ENCODE measurements around the gene CAPN14.

The CAPN14 gene

GRCh38 chr2:31205186-31205585, 12.1 kb downstream of the CAPN14 start:
- no peak for TF ChIP-seq CTCF (IDR thresholded peaks at IDR 0.05)
- H3K9me3 ChIP-seq, result no peaks in the 10 kb centered on the region
- H3K27me3 ChIP-seq, result no peaks in the 10 kb centered on the region
- H3K4me3 ChIP-seq (ENCODE audit: low read depth in 1 of 2, low read length in 1 of 2), result no peak overlapping the region
- no peaks in the 10 kb centered on the region for H3K36me3 ChIP-seq
- H3K4me1 ChIP-seq (ENCODE audit: control insufficient read depth in 1 of 2, insufficient read depth in 1 of 2, low read depth in 1 of 2, low read length in 1 of 2), result no peaks in the 10 kb centered on the region
- H3K27ac ChIP-seq, result no peak overlapping the region

GRCh38 chr2:31204783-31205182, 12.5 kb downstream of the CAPN14 start:
- H3K36me3 ChIP-seq, result no peaks in the 10 kb centered on the region
- no peaks in the 10 kb centered on the region for H3K4me1 ChIP-seq (ENCODE audit: control insufficient read depth in 1 of 2, insufficient read depth in 1 of 2, low read depth in 1 of 2, low read length in 1 of 2)
- H3K27ac ChIP-seq, result no peak overlapping the region
- no peaks in the 10 kb centered on the region for H3K27me3 ChIP-seq
- H3K9me3 ChIP-seq, result no peaks in the 10 kb centered on the region
- no peak overlapping the region for H3K4me3 ChIP-seq (ENCODE audit: low read depth in 1 of 2, low read length in 1 of 2)
- TF ChIP-seq CTCF (IDR thresholded peaks at IDR 0.05), result no peak

GRCh38 chr2:31203916-31204315, 13.4 kb downstream of the CAPN14 start:
- no peaks in the 10 kb centered on the region for H3K27me3 ChIP-seq
- no peak for TF ChIP-seq CTCF (IDR thresholded peaks at IDR 0.05)
- H3K27ac ChIP-seq, result no peak overlapping the region
- H3K9me3 ChIP-seq, result no peaks in the 10 kb centered on the region
- no peaks in the 10 kb centered on the region for H3K4me1 ChIP-seq (ENCODE audit: control insufficient read depth in 1 of 2, insufficient read depth in 1 of 2, low read depth in 1 of 2, low read length in 1 of 2)
- H3K4me3 ChIP-seq (ENCODE audit: low read depth in 1 of 2, low read length in 1 of 2), result no peak overlapping the region
- H3K36me3 ChIP-seq, result no peaks in the 10 kb centered on the region

- Histone ChIP-seq H3K27ac (no peak overlapping the region), H3K4me1 (ENCODE audit: control insufficient read depth in 1 of 2, insufficient read depth in 1 of 2, low read depth in 1 of 2, low read length in 1 of 2) (no peaks in the 10 kb centered on the region), H3K9me3 (no peaks in the 10 kb centered on the region), H3K27me3 (no peaks in the 10 kb centered on the region), H3K4me3 (ENCODE audit: low read depth in 1 of 2, low read length in 1 of 2) (no peak overlapping the region), H3K36me3 (no peaks in the 10 kb centered on the region)
- no peak for TF ChIP-seq CTCF (IDR thresholded peaks at IDR 0.05)
These were observed 14.5 kb downstream of the CAPN14 start for GRCh38 chr2:31202833-31203232.

GRCh38 chr2:31202041-31202440, 15.3 kb downstream of the CAPN14 start:
- Histone ChIP-seq H3K9me3 (no peaks in the 10 kb centered on the region), H3K36me3 (no peaks in the 10 kb centered on the region), H3K4me1 (ENCODE audit: control insufficient read depth in 1 of 2, insufficient read depth in 1 of 2, low read depth in 1 of 2, low read length in 1 of 2) (no peaks in the 10 kb centered on the region), H3K4me3 (ENCODE audit: low read depth in 1 of 2, low read length in 1 of 2) (no peak overlapping the region), H3K27me3 (no peaks in the 10 kb centered on the region), H3K27ac (no peak overlapping the region)
- TF ChIP-seq CTCF (IDR thresholded peaks at IDR 0.05), result no peak

GRCh38 chr2:31200972-31201371, 16.3 kb downstream of the CAPN14 start:
- no peak for TF ChIP-seq CTCF (IDR thresholded peaks at IDR 0.05)
- Histone ChIP-seq H3K36me3 (no peaks in the 10 kb centered on the region), H3K4me1 (ENCODE audit: control insufficient read depth in 1 of 2, insufficient read depth in 1 of 2, low read depth in 1 of 2, low read length in 1 of 2) (no peaks in the 10 kb centered on the region), H3K4me3 (ENCODE audit: low read depth in 1 of 2, low read length in 1 of 2) (no peak overlapping the region), H3K27ac (no peak overlapping the region), H3K9me3 (no peaks in the 10 kb centered on the region), H3K27me3 (no peaks in the 10 kb centered on the region)
